ENCODE results near the gene U2SURP.
"Not testable (repeated sequence)": the region's sequence is repeated elsewhere in the genome, so short reads cannot be mapped to it uniquely, and the experiment has no call there.

Gene U2SURP

DNA sequence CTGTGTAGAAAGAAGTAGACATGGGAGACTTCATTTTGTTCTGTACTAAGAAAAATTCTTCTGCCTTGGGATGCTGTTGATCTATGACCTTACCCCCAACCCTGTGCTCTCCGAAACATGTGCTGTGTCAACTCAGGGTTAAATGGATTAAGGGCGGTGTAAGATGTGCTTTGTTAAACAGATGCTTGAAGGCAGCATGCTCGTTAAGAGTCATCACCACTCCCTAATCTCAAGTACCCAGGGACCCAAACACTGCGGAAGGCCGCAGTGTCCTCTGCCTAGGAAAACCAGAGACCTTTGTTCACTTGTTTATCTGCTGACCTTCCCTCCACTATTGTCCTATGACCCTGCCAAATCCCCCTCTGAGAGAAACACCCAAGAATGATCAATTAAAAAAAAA lies 72.6 kb downstream of the U2SURP start:
- not testable (repeated sequence) for DNase-seq

- no peak for DNase-seq
These were observed 77.5 kb downstream of the U2SURP start for GRCh38 chr3:143078883-143079282.

DNA sequence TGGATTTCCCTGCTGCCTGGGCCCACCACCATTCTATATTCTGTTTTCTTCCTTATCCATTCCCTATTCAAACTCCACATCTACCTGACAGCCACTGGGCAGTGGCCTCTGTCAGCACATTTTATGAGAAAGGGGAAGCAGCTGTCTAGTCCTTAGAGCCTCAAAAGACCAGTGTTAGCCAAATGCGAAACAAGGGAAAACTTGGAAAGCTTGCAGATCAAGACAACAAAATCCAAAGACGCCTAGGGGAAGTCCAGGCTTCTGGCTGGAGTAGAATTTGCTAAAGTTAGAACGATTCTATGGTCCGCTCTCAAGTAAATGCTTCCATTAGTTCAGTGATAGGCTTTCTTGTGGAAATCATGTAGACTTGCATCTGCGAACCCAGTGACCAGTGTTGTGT lies 78.8 kb downstream of the U2SURP start:
- DNase-seq: no peak

DNA sequence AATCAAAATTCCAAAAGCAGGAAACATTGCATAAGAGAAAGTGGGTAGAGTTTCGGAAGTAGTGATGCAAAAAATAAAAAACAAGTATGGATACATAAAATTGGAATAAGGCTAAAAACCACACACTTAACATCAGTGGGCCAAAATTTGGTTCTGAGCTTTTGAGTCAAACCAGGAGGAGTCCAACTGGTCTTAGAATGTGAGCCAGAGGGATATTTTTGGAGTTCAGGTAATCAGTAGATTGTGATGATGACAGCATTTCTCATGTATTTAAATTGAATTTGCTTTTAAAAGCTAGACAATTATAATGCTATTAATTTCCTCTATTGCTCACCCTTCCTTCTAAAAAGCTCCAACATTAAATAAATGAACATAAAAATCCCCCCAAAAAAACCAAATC lies 80.0 kb downstream of the U2SURP start:
- DNase-seq: no peak

- no peak for DNase-seq
These were observed 80.7 kb downstream of the U2SURP start for GRCh38 chr3:143081844-143082778.

DNA sequence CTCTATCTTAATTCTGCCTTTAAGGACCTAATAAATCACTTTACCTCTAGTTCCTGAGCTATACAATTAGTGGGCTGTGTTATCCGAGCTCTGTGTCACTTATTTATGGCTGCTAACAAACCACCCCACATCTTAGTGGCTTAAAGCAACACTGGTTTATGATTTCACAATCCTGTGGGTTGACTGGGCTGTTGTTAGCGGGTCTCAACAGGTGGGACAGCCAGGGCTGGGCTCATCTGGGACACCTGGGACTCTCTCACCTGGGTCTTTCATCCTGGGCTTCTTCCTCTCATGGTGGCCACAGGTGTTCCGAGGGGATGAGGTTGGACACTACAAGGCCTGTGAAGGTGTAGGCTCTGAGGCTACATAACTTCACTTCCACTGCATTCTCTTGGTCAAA lies 82.4 kb downstream of the U2SURP start:
- no peak for DNase-seq

DNA sequence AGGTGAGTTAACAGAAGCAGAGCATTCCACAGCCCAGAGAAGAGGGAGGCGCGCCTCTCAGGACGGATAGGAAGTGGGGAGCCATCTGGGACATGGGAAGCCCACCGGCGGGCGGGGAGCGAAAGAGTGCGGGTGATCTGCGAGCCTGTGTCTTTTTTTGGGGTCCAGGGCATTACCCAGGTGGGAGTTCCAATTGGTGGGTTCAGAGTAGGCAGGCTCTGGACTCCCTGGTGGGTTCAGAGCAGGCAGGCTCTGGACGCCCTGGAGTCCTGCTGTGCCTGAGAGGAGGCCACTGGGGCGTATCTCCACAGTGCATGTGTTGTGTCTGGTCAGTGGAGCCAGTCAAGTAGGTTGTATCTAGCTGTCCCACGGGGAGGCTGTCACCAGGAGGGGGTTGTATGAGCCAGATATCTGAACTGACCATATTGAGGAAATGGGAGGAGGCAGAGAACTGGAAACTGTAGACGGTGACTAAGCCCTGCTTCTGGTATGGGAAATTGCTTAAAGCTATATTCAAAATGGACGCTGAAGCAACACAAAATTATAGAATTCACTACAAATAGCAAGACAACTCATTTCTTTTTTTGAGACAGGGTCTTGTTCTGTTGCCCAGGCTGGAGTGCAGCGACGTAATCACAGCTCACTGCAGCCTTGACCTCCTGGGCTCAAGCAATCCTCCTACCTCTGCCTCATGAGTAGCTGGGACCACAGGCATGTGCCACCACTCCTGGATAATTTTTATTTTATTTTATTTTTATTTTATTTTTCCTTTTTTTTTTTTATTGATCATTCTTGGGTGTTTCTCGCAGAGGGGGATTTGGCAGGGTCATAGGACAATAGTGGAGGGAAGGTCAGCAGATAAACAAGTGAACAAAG lies 83.7 kb downstream of the U2SURP start:
- DNase-seq: peak in 1 of 2 donors; percentile 42

DNA sequence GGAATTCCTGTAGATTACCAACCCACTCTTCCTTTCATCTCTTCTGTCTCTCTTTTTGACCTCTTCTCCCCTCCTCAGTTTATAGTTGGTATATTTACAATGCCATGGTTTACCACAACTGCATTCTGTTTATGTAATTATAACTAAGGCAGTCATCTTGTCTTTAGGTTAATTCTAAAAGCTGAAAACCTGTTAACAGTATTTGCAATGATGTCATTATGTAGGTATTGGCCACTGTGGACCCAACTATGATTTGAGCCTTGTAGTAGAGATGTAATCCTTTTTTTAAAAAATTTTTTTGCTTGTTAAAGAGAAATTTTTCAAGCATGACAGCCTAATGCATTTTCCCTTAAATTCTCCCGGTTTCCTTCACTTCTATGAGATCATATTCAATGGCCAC lies 87.5 kb downstream of the U2SURP start:
- no peak for DNase-seq

GRCh38 chr3:143089965-143090364 lies 88.6 kb downstream of the U2SURP start:
- DNase-seq: no peak

DNA sequence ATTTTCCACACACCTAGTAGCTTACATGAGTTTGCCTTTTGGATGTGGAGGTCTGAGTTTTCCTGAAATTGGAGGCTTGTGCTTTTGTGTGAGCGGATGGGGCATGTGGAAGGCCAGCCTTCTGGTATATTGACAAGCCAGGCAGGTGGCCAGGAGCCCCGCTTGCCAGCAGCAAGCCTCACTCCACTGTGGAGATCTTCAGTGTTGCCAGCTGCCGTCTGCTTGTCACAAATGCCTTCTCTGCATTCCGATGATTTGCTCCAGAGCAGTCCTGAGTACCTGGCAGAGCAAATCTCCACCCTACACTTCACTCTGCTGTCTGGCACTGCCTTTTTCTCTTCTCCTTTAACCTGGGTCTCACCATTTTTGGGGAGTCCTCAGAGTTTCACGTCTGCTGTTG lies 89.1 kb downstream of the U2SURP start:
- no peak for DNase-seq

- no peak for DNase-seq
These were observed 89.8 kb downstream of the U2SURP start for GRCh38 chr3:143090976-143091837.

DNA sequence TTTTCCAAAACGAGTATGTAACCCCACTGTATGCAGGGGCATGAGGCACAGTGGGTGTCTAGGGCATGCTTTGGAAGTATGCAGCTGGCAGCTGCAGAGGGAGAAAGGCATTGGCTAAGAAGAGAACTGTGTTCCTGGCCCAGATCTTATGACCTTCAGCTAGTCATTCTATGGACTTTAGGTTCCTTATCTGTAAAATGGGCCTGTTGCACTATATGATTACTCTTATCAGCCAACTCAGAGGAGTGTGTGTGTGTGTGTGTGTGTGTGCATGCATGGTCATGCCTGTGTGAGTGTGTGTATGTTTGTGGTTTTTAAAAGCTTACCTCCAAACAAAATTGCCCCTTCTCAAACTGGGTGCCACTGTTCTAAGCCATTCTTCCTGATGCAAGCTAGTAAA lies 90.8 kb downstream of the U2SURP start:
- no peak for DNase-seq

DNA sequence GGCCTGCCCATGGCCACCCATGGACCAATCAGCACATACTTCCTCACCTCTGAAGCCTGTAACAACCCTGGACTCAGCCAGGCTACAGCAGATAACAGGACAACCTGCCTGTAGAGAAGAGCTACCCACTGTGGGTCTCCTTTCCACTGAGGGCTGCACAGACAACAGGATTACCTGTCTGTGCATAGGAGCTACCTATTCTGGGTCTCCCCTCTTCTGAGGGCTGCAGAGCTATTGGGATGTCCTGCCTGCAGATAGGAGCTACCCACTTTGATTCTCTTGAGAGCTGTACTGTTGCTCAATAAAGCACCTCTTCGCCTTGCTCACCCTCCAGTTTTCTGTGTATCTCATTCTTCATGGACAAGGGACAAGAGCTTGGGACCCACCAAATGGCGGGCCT lies 94.4 kb downstream of the U2SURP start:
- DNase-seq: no peak

DNA sequence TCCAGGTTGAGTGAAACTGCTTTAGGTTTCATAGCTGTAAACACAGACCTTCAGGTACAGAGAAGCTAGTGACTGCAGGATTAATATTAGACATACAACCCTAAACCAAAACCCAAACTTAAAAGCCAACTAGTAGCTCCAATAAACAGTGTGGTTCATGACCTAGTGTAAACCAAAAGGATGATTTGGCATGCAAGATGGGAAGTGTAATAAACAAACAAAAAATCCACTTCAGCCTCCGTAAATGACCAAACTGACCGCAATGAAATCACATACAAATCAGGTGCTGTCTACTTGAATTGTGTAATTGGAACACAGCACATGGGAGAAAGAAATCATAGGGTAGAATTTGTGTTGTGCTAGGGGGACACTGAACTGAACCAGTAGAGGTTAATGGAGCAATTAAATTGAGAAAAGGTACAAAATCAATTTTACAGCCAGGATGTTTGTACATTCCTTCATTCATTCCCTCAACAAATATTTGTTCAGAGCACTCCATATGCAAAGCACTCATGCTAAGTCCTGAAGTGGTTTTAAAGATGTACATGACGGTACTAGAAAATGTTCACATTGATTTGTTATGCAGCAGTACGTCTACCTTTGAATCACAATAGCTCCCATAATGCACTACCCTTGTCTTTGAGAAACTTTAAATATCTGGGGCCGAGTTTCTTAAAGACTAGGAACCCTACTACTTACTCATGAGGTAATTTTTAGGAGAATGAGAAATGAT lies 96.8 kb downstream of the U2SURP start:
- DNase-seq: no peak

- no peak for DNase-seq
These were observed 97.8 kb downstream of the U2SURP start for GRCh38 chr3:143099210-143099609.

GRCh38 chr3:143099690-143100089 lies 98.3 kb downstream of the U2SURP start:
- no peak for DNase-seq

DNA sequence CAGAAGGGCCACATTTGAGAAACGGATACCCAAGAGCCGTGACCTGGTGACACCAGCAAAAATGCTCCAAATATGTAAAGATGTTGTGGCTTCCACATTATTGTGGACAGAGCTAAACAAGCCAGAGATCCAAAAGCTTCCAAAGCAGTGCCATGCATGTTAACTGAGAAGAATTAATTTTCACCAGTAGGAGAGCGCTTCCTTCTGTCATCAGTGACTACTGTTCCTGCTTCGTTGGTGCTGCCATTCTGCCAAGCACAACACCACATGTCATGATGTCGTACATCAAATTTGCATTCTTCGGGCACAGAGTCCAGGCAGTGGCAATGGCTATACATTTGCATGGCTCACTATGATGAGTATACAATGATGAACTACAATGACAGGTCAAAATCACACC lies 99.1 kb downstream of the U2SURP start:
- DNase-seq: no peak

- DNase-seq: no peak
These were observed 100.5 kb downstream of the U2SURP start for GRCh38 chr3:143101792-143102381.

DNA sequence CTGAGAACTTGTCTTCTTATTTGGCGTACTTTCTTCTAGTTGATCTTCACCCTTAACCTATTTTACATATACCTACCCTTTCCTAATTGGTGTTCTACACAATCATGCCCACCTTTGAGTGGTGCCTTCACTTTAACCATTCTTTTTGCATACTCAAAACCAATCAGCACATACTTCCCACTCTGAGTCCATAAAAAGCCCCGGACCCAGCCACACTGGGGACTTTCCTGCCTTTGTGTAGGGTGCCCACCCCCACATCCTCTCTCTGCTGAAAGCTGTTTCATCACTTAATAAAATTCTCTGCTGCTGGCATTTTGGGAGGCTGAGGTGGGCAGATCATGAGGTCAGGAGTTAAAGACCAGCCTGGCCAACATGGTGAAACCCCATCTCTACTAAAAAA lies 102.3 kb downstream of the U2SURP start:
- no peak for DNase-seq

DNA sequence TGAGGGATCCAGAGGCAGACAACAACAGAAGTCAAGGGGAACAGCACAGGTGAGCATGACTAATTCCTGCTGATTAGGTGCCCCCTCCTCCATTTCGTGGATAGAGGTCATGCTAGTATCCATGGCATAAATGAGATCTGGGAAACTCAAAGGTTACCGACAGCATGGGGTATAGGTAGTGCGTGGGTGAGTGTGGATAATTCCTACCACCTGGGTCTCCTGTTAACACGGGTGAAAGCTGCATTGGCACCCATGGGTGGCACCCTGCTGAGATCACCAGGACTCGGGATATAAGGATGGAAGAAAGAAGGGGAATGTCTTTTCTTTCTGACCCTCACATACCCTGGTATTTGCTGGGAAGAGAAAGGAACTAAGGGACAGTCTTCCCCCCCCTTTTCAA lies 103.8 kb downstream of the U2SURP start:
- no peak for DNase-seq

GRCh38 chr3:143109861-143110260 lies 108.5 kb downstream of the U2SURP start:
- DNase-seq: no peak

All from CD4-positive, alpha-beta T cell treated with Interleukin-1 beta for 1 hour (primary cell).